ENCODE measurements around the gene ACACB.

DNA sequence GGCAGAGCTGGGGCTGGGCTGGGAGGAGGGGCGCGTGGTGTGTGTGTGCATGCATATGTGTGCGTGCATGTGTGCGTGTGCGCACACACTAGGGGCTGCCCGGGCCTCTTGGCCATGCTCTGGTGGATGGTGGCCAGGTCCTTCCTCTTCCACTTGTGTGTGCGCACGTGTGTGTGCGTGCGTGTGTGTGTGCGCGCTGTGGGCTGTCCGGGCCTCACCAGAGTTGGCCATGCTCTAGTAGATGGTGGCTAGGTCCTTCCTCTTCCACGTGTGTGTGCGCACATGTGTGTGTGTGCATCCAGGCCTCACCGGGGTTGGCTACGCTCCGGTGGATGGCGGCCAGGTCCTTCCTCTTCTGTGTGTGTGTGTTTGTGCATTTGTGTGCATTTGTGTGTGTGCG is 168.0 kb downstream of the ACACB start:
- TF ChIP-seq CTCF (IDR thresholded peaks at IDR 0.05; ENCODE audit: extremely low read depth in 1 of 2, insufficient read depth in 1 of 2, low read depth in 1 of 2, low read length in 2 of 2) (no peak), POLR2AphosphoS5 (IDR thresholded peaks at IDR 0.05; ENCODE audit: insufficient read depth, low read depth, low read length) (no peak), MAX (IDR thresholded peaks at IDR 0.05; ENCODE audit: insufficient read depth, insufficient read length) (no peak)

Measured in endothelial cell of umbilical vein (primary cell).